GF-D8 (cell line): ENCODE data around the gene CSNK2A3.
"Not testable (repeated sequence)": the region's sequence is repeated elsewhere in the genome, so short reads cannot be mapped to it uniquely, and the experiment has no call there.

Experiments
- DNase-seq: peaks from one replicate; lab custom pipeline; 2025; lab: John Stamatoyannopoulos, UW

The CSNK2A3 gene

GRCh38 chr11:11379661-11380060 is 26.6 kb upstream of the CSNK2A3 start:
- no peak for DNase-seq

GRCh38 chr11:11378184-11378940 is 25.3 kb upstream of the CSNK2A3 start:
- no peak for DNase-seq

GRCh38 chr11:11374358-11375148 is 21.5 kb upstream of the CSNK2A3 start:
- DNase-seq = no peak

GRCh38 chr11:11373934-11374333 is 20.9 kb upstream of the CSNK2A3 start:
- no peak for DNase-seq

GRCh38 chr11:11372461-11372860 is 19.4 kb upstream of the CSNK2A3 start:
- no peak for DNase-seq

- no peak for DNase-seq
Observed at GRCh38 chr11:11370962-11371303, 17.9 kb upstream of the CSNK2A3 start.

GRCh38 chr11:11370255-11370961 is 17.4 kb upstream of the CSNK2A3 start:
- DNase-seq = no peak

GRCh38 chr11:11366793-11367192 is 13.7 kb upstream of the CSNK2A3 start:
- DNase-seq = no peak

GRCh38 chr11:11363674-11364073 is 10.6 kb upstream of the CSNK2A3 start:
- DNase-seq = no peak

GRCh38 chr11:11359611-11360010 is 6.6 kb upstream of the CSNK2A3 start:
- DNase-seq = no peak

- no peak for DNase-seq
Observed at GRCh38 chr11:11356842-11357241, 3.8 kb upstream of the CSNK2A3 start.

GRCh38 chr11:11351851-11352250 is 1.2 kb downstream of the CSNK2A3 start:
- DNase-seq = not testable (repeated sequence)

- DNase-seq = no peak
Observed at GRCh38 chr11:11351042-11351586, 1.9 kb downstream of the CSNK2A3 start.

- DNase-seq = no peak
Observed at GRCh38 chr11:11349870-11350337, 3.1 kb downstream of the CSNK2A3 start.

GRCh38 chr11:11349106-11349825 is 3.8 kb downstream of the CSNK2A3 start:
- no peak for DNase-seq

- no peak for DNase-seq
Observed at GRCh38 chr11:11348303-11348702, 4.7 kb downstream of the CSNK2A3 start.

- no peak for DNase-seq
Observed at GRCh38 chr11:11347592-11347991, 5.5 kb downstream of the CSNK2A3 start.

- no peak for DNase-seq
Observed at GRCh38 chr11:11346303-11346702, 6.7 kb downstream of the CSNK2A3 start.

- no peak for DNase-seq
Observed at GRCh38 chr11:11345099-11345498, 8.0 kb downstream of the CSNK2A3 start.

- DNase-seq = no peak
Observed at GRCh38 chr11:11344045-11344444, 9.0 kb downstream of the CSNK2A3 start.

GRCh38 chr11:11338304-11338703 is 14.7 kb downstream of the CSNK2A3 start:
- no peak for DNase-seq

- no peak for DNase-seq
Observed at GRCh38 chr11:11336664-11337063, 16.4 kb downstream of the CSNK2A3 start.
